Superior temporal gyrus (tissue), 1 donor: ENCODE measurements around the gene NLGN4X.

Experiments
- DNase-seq: peaks from one replicate; pipeline ENCODE4 v3.0.0-alpha.2; 2016; ENCODE audit errors: extremely low spot score

The NLGN4X gene

DNA sequence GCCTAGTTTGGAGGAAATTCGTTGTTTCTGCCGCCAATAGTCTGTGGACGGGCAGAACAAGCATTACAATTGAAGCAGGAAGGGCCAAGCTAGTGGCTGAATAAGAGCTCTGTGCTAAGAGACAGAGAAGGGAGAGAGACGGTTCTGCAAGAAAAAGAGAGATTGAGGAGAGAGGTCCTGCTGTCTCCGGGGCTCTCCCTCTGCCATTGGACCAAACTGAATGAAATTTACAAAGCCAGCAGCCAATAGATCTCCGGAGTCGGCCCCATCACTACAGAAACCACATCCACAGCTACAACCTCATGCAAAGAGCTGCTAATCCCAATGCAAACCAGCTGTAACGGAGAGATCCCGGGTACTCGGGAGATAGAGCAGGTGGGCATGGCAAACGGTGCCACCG lies at the start of gene NLGN4X:
Gene NLGN4X (minus strand): TSS at position 148 of the 400 bp plus-strand sequence. CDS start 77,401 bp downstream, outside the sequence.
- peak; percentile 64 for DNase-seq

DNA sequence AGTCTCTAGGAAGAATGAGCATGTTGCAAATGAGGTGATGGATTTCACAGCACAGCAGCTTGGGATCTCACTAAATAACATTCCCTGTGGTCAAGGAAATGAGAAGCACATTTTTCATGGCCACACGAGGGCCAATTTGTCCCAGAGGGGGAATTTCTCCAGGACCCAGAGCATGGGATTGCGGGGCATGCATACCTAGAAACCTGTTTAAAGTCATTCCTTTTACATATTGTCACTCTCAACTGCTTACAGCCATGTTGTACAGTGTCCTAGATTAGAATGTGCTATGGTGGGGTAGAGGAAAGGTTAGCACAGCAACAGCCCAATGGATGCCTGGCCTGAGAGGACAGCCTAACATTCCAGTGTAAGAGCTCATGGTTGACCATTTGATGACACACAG lies 37.4 kb upstream of the NLGN4X start:
- no peak for DNase-seq

- no peak for DNase-seq
Observed at GRCh38 chrX:6262959-6263358, 34.3 kb upstream of the NLGN4X start.

- DNase-seq: no peak
Observed at GRCh38 chrX:6257025-6257424, 28.4 kb upstream of the NLGN4X start.

GRCh38 chrX:6244666-6245065 lies 16.0 kb upstream of the NLGN4X start:
- DNase-seq: no peak

- DNase-seq: no peak
Observed at GRCh38 chrX:6238576-6238975, 9.9 kb upstream of the NLGN4X start.

DNA sequence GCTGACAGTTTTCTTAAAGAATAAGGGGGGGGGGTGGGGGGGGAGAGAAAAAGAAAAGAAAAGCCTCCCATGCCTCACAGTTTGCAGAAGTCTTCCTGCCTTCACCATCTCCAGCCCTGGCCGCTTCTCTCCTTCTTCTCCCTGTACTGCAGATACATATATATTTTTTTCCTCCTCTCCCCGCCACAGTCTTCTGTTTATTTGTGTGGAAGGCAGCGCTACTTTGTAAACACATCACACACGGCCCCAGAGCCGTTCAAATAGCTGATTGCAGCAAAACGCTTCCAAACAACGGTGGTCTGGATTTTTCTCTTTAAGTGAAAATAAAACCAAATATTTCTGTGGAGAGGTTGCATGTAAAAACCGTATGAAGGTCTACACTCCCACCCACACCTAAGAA lies 732 bp downstream of the NLGN4X start:
- DNase-seq: peak; percentile 9

DNA sequence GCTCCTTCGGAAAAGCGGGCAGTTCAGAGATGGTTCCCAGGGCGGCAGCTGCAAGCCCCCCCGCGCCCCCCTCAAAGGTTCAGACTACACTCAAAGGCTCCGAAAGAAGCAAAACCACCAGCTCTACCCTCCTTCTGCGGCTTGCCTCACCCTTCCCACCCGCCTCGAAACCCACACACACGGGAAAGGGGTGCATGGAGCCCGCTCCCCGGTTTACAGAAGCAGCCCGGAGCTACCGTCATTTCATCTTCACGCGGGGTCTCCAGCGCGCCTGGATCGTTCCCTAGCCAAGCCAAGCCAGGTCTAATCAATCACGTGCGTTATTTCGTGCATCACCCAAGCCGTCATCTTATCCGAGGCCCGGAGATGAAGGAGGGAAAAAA lies 1.2 kb downstream of the NLGN4X start:
- DNase-seq: no peak

- no peak for DNase-seq
Observed at GRCh38 chrX:6226596-6227452, 1.8 kb downstream of the NLGN4X start.

- DNase-seq: peak; percentile 11
Observed at GRCh38 chrX:6225911-6226595, 2.6 kb downstream of the NLGN4X start.

DNA sequence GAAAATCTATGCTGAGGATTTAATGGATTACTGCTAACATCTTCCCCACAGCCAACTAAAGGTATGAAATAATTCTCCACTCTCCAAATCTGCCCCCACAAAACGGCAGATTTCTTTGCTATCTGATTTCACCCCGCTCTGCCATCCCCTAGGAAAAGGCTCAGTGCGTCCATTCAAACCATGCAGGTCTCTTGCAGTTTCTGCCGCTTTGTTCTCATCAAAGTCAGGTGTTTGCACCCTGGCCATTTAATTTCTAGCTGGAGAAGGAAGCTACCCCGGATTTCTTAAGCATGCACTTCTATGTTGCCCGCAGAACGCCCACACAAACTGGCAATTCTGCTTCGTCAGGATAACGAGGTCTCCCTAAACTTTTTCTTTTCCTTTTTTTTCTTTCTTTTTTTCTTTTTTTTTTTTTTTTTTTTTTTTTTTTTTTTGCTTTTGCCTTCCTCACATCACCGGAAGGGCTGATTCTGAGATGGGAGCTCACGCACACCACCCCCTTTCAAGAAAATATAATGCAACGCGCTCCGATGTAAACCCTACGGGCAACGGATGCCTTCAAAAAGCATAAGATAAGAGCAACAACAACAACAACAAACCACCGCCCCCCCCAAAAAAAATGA lies 3.3 kb downstream of the NLGN4X start:
- DNase-seq: peak; percentile 12

- DNase-seq: no peak
Observed at GRCh38 chrX:6223516-6223915, 5.2 kb downstream of the NLGN4X start.

GRCh38 chrX:6210230-6210629 lies 18.4 kb downstream of the NLGN4X start:
- no peak for DNase-seq

DNA sequence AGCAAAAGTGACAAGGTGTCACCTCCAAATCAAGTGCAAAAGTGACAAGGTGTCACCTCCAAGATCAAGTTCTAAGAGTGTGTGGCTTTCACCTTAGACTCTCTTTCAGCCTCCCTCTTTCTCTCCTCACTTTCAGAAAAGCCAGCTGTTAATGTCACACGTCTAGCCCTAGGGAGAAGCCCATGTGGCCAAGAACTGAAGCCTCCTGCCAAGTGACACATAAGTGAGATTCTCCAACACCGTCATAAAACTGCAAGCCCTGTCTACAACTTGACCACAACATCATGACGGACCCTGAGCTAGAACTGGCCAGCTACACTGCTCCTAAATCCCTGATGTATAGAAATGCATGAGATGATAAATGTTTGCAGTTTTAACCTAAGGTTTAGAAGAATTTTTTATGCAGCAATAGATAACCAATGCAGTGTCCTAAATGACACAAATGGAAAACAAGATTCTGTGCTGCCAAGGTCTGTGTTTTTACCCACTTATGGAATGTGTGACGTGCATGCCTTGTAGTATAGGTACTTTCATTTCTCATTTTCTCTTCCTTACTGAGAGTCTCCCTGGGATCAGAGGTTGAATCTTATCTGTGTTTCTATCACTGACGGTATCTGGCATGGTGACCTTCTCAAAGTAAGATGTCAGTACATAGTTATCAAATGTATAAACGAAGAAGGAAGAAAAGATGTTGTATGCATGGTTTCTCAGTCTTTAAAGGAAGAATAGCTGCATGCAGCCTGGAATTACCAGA lies 25.0 kb downstream of the NLGN4X start:
- no peak for DNase-seq

GRCh38 chrX:6199486-6199885 lies 29.2 kb downstream of the NLGN4X start:
- DNase-seq: no peak

DNA sequence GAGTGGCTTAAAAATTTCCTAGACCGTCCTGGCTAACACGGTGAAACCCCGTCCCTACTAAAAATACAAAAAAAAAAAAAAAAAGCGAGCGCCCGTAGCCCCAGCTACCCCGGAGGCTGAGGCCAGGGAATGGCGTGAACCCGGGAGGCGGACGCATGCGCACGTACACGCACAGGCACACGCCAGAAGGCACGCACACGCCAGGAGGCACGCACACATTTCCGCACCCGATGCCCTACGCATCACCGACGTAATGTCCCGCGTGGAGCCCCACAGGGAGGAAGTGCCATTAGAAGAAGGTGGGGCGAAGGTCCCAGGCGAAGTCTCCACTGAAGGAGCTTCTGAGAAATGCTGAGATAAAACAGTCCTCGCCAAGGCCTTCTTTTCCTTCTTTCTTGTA lies 41.4 kb downstream of the NLGN4X start:
- no peak for DNase-seq

DNA sequence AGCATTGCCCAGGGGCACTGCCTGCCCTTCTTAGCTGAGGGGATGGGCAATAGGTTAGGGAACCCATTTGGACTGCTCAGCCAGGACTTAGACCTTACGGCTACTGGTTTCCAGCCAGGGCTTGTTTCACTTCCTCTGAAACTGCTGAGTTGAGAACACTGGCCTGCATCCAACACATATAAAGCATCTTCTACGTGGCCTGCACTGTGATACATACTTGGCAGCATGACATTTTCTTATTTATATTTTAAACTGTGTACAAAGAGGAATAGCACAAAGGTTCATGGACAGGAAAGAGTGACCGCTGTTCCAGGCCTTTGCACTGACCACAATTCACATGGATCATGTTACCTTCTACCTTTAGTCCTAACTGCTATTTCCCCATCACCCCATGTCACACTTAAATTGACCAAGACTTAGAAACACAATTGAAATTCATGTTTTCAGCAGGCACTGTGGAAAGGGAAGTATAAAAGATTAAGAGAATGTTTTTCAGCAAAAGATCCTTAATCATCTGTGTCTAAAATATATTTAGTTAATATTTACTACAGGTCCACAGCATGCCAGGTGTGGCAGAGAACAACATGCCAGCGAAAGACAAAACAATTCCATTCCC lies 43.7 kb downstream of the NLGN4X start:
- DNase-seq: no peak

- DNase-seq: no peak
Observed at GRCh38 chrX:6175914-6176313, 52.8 kb downstream of the NLGN4X start.

DNA sequence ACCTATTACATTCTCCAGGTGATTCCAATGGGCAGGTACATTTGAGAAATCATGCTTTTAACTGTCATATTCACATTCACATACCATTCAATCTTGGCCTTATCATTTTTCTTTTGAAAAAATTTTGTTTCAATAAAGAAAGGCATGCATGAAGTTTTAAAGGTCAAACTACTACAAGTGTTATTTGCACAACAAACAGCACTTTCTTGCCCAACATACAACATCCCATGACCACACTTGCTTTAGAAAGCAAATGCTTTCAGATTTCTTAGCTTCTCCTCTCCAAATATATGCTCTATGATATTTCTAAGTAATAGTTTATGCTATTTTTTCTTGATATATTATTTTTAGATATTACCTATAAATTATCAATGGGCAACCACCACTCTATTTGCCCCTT lies 58.2 kb downstream of the NLGN4X start:
- no peak for DNase-seq

- DNase-seq: no peak
Observed at GRCh38 chrX:6169407-6169806, 59.3 kb downstream of the NLGN4X start.

DNA sequence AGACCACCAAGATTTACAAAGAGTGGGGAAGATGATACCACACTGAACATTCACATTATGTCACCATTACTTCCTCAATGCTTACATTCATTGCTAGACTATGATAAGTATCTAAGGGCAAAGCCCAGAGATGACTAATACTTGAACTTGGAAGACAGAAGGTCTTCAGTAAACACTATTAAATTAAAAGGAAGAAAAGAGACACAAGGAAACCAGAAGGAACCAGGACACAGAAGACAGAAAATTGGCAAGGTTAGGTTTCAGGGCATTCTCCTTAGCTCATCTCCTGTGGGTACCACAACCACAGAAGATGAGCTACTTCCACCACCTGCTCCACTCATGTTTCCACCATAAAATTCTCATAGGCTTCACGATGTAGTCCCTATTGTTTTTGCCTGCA lies 64.9 kb downstream of the NLGN4X start:
- DNase-seq: no peak

GRCh38 chrX:6159468-6159867 lies 69.2 kb downstream of the NLGN4X start:
- DNase-seq: no peak
